BJ (cell line): ENCODE measurements around the gene SLC4A2. TPM values are rescaled to one million over a fixed set of nuclear protein-coding genes. Genes with fewer than 3 reads are reported as not detected.

Experiments used
- CTCF ChIA-PET: fragments of 350-600 bp; formaldehyde crosslinking; extraction: SDS; loops from one replicate; lab custom pipeline; 2021; ENCODE audit warnings: antibody characterized with exemption, inconsistent platforms; lab: Yijun Ruan, JAX
- POLR2A ChIA-PET: fragments of 300-600 bp; sonication (Branson Sonifier 250); formaldehyde crosslinking; extraction: SDS; loops from one replicate; lab custom pipeline; 2021; ENCODE audit warnings: antibody characterized with exemption; lab: Charles Lee
- DNase-seq: peaks from one replicate; pipeline ENCODE4 v3.0.0-alpha.2; 2011; ENCODE audit warnings: low read depth
- H3K27me3 ChIP-seq: 2 replicates; pipeline ENCODE4 v1.6.0; 2011; ENCODE audit warnings: low read length; ENCODE audit not compliant: control insufficient read depth, insufficient read depth
- H3K36me3 ChIP-seq: 2 replicates; pipeline ENCODE4 v1.5.1; 2011; ENCODE audit warnings: low read length; ENCODE audit not compliant: control insufficient read depth, insufficient read depth
- H3K4me3 ChIP-seq: 2 replicates; pipeline ENCODE4 v1.5.1; 2011; ENCODE audit warnings: low read depth, mild to moderate bottlenecking, control low read depth, low read length
- polyA plus RNA-seq: library from polyadenylated mRNA; depleted of rRNA; stranded (reverse); fragments of >200 nt; gene quantifications from 2 replicates; pipeline ENCODE4 v1.2.3, GENCODE V29; 2011
- TF ChIP-seq, protein P1 (sequence below): IDR thresholded peaks from 2 replicates; pipeline ENCODE4 v1.5.1; 2011; ENCODE audit warnings: low read depth, mild to moderate bottlenecking, control low read depth, inconsistent platforms, low read length, moderate library complexity; ENCODE audit not compliant: insufficient read depth

SLC4A2 gene
- polyA plus RNA-seq, 1 experiment: 86.1 TPM

DNA sequence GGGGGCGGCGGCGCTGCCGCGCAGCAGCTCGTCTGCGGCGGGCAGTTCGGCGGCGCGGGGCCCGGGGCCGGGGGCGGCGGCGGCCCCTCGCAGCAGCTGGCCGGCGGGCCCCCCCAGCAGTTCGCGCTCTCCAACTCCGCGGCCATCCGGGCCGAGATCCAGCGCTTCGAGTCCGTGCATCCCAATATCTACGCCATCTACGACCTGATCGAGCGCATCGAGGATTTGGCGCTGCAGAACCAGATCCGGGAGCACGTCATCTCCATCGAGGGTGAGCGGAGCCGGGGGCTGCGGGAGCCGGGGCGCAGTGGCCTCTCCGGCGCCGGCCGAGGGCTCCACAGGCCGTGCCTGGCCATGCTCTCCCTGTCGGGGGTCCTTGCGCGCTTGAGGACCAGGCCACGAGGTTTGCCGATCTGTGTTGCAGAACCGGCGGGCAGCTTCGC is 27.4 kb downstream of the SLC4A2 start:
- TF ChIP-seq, protein P1, sequence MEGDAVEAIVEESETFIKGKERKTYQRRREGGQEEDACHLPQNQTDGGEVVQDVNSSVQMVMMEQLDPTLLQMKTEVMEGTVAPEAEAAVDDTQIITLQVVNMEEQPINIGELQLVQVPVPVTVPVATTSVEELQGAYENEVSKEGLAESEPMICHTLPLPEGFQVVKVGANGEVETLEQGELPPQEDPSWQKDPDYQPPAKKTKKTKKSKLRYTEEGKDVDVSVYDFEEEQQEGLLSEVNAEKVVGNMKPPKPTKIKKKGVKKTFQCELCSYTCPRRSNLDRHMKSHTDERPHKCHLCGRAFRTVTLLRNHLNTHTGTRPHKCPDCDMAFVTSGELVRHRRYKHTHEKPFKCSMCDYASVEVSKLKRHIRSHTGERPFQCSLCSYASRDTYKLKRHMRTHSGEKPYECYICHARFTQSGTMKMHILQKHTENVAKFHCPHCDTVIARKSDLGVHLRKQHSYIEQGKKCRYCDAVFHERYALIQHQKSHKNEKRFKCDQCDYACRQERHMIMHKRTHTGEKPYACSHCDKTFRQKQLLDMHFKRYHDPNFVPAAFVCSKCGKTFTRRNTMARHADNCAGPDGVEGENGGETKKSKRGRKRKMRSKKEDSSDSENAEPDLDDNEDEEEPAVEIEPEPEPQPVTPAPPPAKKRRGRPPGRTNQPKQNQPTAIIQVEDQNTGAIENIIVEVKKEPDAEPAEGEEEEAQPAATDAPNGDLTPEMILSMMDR: no peak
- ChIA-PET CTCF (interaction anchor here (0.9 to 12.9 kb wide), 2 partner anchors 18 to 24 kb away, joined by 4 to 143 read pairs; no protein-coding TSS in a partner anchor), POLR2A (no interaction called here)
- Histone ChIP-seq H3K4me3 (peak overlapping the region; percentile 91), H3K36me3 (no peaks in the 10 kb centered on the region), H3K27me3 (no peaks in the 10 kb centered on the region)
- DNase-seq: no peak

DNA sequence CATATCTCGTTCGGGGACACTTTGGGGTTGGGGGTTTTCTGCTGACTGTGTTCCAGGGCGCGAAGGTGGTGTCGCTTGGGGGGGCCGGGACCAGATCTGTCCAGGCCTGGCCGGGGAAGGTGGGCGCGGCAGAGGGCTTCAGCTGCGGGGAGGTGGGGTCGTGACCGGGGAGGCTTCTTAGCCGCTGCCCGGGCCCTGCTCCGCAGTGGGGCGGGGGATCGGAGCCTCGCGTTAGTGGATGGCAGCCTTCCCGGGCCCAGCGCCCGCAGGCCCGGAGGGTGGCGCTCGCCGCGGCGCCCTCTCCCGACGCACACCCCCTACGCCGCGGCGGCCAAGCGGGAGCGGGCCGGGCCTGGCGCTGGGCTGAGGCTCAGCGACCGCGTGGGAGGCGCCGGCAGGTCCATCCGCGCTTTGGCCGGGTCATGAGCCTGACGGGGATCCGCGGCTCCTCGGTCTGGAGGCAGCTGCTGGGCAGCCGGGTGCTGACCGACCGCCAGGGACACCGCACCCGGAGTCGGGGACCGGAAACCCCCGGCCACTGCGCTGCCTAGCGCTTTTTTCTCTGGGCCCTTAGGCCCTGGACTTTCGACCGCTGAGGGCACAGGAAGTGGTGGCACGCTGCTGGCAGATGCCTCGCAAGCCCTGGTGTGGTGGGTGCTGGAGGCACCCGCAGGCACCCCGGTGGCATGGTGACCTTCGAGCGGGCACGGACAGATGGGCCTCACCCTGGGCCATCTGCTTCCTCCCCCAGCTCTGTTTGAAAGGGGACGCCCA is 28.0 kb downstream of the SLC4A2 start:
- DNase-seq: no peak
- CTCF ChIA-PET: interaction anchor here (0.9 to 12.9 kb wide), 4 partner anchors 18 to 65 kb away, joined by 4 to 143 read pairs (median 4); no protein-coding TSS in a partner anchor

DNA sequence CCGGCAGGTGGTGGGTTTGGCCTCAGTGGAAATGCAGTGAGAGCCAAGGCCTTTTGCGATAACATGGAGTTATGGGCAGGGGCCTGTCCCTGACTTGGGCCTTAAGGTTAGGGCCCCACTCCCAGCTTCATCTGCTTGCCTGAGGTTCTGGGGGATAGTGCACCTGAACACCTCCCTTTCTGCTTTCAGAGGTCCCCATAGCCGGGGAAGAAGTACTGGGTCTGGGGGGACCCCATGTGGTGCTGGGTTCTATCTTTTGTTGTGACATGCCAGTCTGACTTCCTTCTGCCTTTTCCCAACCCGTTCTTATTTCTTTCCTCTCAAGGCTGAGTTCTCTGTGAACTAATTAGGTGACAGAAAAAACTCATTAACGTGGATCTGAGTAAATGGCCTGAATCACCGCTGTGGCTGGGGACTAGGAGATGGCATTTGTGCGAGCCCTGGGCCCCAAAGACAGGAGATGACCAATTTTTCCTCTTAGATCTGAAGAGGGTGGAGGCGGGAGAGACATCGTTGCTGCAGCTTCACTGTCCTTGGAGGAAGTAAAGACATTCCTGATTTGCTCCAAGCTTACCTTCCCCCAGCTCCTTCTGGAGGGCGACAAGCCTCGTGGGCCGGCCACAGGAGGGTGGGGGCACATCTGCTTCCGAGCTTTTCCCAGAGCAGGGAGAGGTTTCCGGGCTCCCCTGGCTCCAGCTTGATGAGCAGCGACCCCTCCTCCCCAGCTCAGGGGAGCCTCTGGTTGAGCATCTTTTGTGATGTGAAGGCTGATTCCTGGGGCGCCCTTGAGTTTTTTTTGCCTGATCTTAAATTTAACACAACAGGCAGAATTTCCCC is 28.8 kb downstream of the SLC4A2 start:
- ChIA-PET POLR2A (interaction anchor here (0.6 kb wide), 1 partner anchor 109 kb away, joined by 3 read pairs; no protein-coding TSS in a partner anchor), CTCF (interaction anchor here (0.5 to 12.9 kb wide), 8 partner anchors 22 to 110 kb away, joined by 3 to 143 read pairs (median 4); no protein-coding TSS in a partner anchor)
- TF ChIP-seq, protein P1: no peak
- Histone ChIP-seq H3K27me3 (no peaks in the 10 kb centered on the region), H3K36me3 (peaks cover 2% of the 10 kb centered on the region; the same call in 1 of the 2 replicates), H3K4me3 (peak overlapping the region; percentile 91)
- DNase-seq: no peak

More for the DNA sequence above, 28.0 kb downstream of the SLC4A2 start:
- POLR2A ChIA-PET: no interaction called here
- TF ChIP-seq, protein P1: 0 out of 2 replicates have a peak, but pooled peaks have one; percentile 16
- Histone ChIP-seq H3K4me3 (peak overlapping the region; percentile 91), H3K27me3 (no peaks in the 10 kb centered on the region), H3K36me3 (0 out of 2 replicates have a peak, but pooled peaks cover 2% of the 10 kb centered on the region)

DNA sequence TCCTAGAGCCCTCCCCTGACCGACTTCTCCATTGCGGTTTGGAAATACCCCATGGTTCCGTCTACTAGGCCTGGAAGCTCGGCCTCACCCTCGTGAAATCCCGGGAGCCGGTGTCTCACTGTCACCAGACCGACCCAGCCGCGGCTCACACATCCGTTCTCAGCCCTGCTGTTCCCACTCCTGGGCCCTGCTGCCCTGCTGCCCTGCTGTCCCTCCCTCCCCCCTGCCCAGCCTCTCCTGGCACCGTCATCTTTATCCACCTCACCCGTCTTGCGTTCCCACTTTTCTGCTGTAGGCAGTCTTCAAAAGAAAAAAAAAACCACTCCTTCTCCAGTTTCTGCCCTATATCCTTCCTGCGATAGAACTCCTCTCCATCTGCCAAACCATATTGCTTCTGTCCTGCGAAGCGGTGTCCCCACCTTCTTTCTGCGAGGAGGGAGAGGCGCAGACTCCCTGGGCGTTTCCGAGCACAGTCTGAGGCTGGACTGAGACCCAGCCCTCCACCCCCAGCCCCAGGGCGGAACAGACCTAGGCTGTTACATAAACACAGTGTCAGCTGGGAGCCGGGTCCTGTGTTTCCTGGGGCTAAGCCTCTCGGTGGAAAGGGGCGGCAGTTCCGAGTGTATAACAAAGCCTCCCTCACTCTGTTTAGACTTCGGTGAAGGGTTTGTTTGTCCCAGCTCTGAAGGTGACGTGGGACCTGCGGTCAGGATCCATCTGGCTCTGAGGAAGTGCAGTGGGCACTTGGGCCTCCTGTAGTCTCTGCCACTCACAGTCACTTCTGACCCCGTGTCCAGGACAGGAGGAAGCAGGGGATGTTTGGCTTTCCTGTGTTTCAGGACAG is 29.7 kb downstream of the SLC4A2 start:
- ChIA-PET CTCF (interaction anchor here (0.5 to 12.9 kb wide), 10 partner anchors 16 to 111 kb away, joined by 3 to 143 read pairs (median 4); no protein-coding TSS in a partner anchor), POLR2A (interaction anchor here (0.6 kb wide), 1 partner anchor 110 kb away, joined by 3 read pairs; no protein-coding TSS in a partner anchor)
- peak overlapping the region; percentile 91 for H3K4me3 ChIP-seq
- no peaks in the 10 kb centered on the region for H3K27me3 ChIP-seq
- H3K36me3 ChIP-seq: peaks cover 2% of the 10 kb centered on the region; the same call in 1 of the 2 replicates
- DNase-seq: no peak
- TF ChIP-seq, protein P1: no peak
